ENCODE measurements around the gene IER5L. TPM values are rescaled to one million over a fixed set of nuclear protein-coding genes. Genes with fewer than 3 reads are reported as not detected.

Gene IER5L
- total and polyA plus RNA-seq, 2 of the 8 experiments (the other 6 are each of a cell fraction or from before 2014, with no cell fraction given): 0.65 to 1.0 TPM

- Histone ChIP-seq H4K5ac (ENCODE audit: insufficient read length, low read depth, low read length) (no peak overlapping the region), H3K36me3 (ENCODE audit: control insufficient read depth in 2 of 4, insufficient read depth in 4 of 4, low read length in 3 of 4) (no peaks in the 10 kb centered on the region), H4K20me1 (replicated peaks in 1 of 2; ENCODE audit: control insufficient read depth in 1 of 2, insufficient read depth in 2 of 2, low read length in 2 of 2) (peaks cover 3 to 12% of the 10 kb centered on the region in 2 experiments), H2BK5ac (ENCODE audit: low read depth, low read length) (no peak overlapping the region), H3K79me1 (ENCODE audit: low read depth, low read length) (no peaks in the 10 kb centered on the region), H4K91ac (replicated peaks; ENCODE audit: insufficient read length, low read length) (no peak overlapping the region), H2BK120ac (replicated peaks; ENCODE audit: low read depth, low read length) (no peak overlapping the region), H3K4me3 (ENCODE audit: extremely low read depth in 1 of 4, insufficient read depth in 2 of 4, low read depth in 3 of 4, low read length in 4 of 4) (no peak overlapping the region), H4K8ac (ENCODE audit: extremely low read depth, insufficient read depth, low read length) (no peak overlapping the region), H3K23ac (ENCODE audit: insufficient read length) (no peak overlapping the region), H2AK5ac (ENCODE audit: low read depth, low read length) (no peak overlapping the region), H3K4me2 (ENCODE audit: insufficient read depth in 1 of 2, low read depth in 2 of 2, low read length in 2 of 2) (no peak overlapping the region), H3K4ac (replicated peaks; ENCODE audit: insufficient read length, low read depth, low read length) (no peak overlapping the region), H3K79me2 (ENCODE audit: control insufficient read depth in 1 of 2, insufficient read depth in 2 of 2, low read length in 2 of 2) (no peaks in the 10 kb centered on the region), H3K18ac (ENCODE audit: extremely low read depth, low read length) (no peak overlapping the region), H2BK20ac (ENCODE audit: low read length) (no peak overlapping the region), H3K27me3 (replicated peaks in 1 of 4; ENCODE audit: control insufficient read depth in 3 of 4, extremely low read depth in 1 of 4, insufficient read depth in 3 of 4, low read length in 3 of 4) (peaks cover 35 to 65% (median 64%) of the 10 kb centered on the region in 4 experiments), H2BK15ac (ENCODE audit: low read length) (no peak overlapping the region), H3K4me1 (replicated peaks in 1 of 4; ENCODE audit: control insufficient read depth in 3 of 4, insufficient read depth in 4 of 4, low read length in 3 of 4) (peaks cover 0 to 11% (median 9%) of the 10 kb centered on the region in 4 experiments; a peak in 5 of 7 replicates), H2BK12ac (ENCODE audit: low read depth, low read length) (no peak overlapping the region), H3K9ac (replicated peaks in 1 of 4; ENCODE audit: extremely low read depth in 1 of 4, low read depth in 3 of 4, low read length in 3 of 4) (no peak overlapping the region), H3K14ac (ENCODE audit: insufficient read length) (no peak overlapping the region), H3K23me2 (ENCODE audit: low read depth, low read length) (peaks cover 18% of the 10 kb centered on the region), H3K56ac (replicated peaks; ENCODE audit: insufficient read length, low read depth, low read length) (no peak overlapping the region), H2AFZ (ENCODE audit: low read length) (no peak overlapping the region), H3K9me3 (ENCODE audit: insufficient read depth in 2 of 2, low read depth in 1 of 2, low read length in 1 of 2) (peaks cover 0 to 3% of the 10 kb centered on the region in 2 experiments; a peak in 2 of 4 replicates), H3K27ac (ENCODE audit: low read depth, low read length) (no peak overlapping the region)
- CTCF ChIA-PET (ENCODE audit: partially characterized antibody): interaction anchor here (0.6 to 27.8 kb wide), 34 partner anchors 10 to 450 kb away, joined by 3 to 831 read pairs (median 4); no protein-coding TSS in a partner anchor
- DNase-seq (ENCODE audit: low read depth in 1 of 2, low spot score in 2 of 2) (no peak), FAIRE-seq (no peak)
- POLR2A ChIA-PET (ENCODE audit: partially characterized antibody): interaction anchor here (0.7 to 1.5 kb wide), 3 partner anchors 40 to 406 kb away, joined by 3 read pairs; no protein-coding TSS in a partner anchor
- TF ChIP-seq RNF2 (IDR thresholded peaks at IDR 0.05; ENCODE audit: borderline replicate concordance, low read depth, low read length, missing control alignments, poor library complexity, severe bottlenecking) (no peak), POLR2A (IDR thresholded peaks at IDR 0.05; ENCODE audit: control extremely low read depth in 1 of 2, low read depth in 2 of 2, low read length in 2 of 2) (no peak), EZH2 (IDR thresholded peaks at IDR 0.05; ENCODE audit: low read depth, low read length, severe bottlenecking) (no peak), CTCF (IDR thresholded peaks at IDR 0.05; ENCODE audit: control extremely low read depth in 1 of 3, insufficient read depth in 1 of 3, low read depth in 1 of 3, low read length in 3 of 3) (no peak)
- 80% methylated on average over 4 of the region's 4 CpGs; no CpG with 5 or more reads in 1 of the 2 experiments for WGBS, 2 experiments (ENCODE audit: extremely low coverage in 1 of 2, insufficient coverage in 1 of 2, insufficient read length in 1 of 2, insufficient replicate concordance in 2 of 2, low coverage in 1 of 2, low lambda C conversion rate in 2 of 2, missing lambda C conversion rate in 1 of 2)
Observed at GRCh38 chr9:129182122-129182521, 4.1 kb upstream of the IER5L start.
